Astrocyte (in vitro differentiated cells and primary cell): Measurements from ENCODE around the gene HINFP. TPM values are rescaled to one million over a fixed set of nuclear protein-coding genes. Genes with fewer than 3 reads are reported as not detected.

ENCODE experiments used
- DNase-seq: peaks from one replicate; pipeline ENCODE4 v3.0.0-alpha.2; 2010; ENCODE audit warnings: low read depth
- FAIRE-seq: peaks from 2 replicates; lab custom pipeline; 2011; peaks lifted over from hg19 to GRCh38; lab: Jason Lieb, UNC
- H2AFZ ChIP-seq: 2 replicates; pipeline ENCODE4 v1.6.0; 2012; ENCODE audit warnings: low read depth, low read length, inconsistent platforms
- H3K27ac ChIP-seq: 2 replicates; pipeline ENCODE4 v1.5.1; 2011; ENCODE audit warnings: low read depth, low read length, inconsistent platforms
- H3K27me3 ChIP-seq: 2 replicates; pipeline ENCODE4 v1.6.0; 2011; ENCODE audit warnings: low read length, inconsistent platforms; ENCODE audit not compliant: insufficient read depth
- H3K36me3 ChIP-seq: 2 replicates; pipeline ENCODE4 v1.5.1; 2011; ENCODE audit warnings: low read length, inconsistent platforms; ENCODE audit not compliant: insufficient read depth
- H3K4me1 ChIP-seq: 2 replicates; pipeline ENCODE4 v1.5.1; 2011; ENCODE audit warnings: low read length, inconsistent platforms; ENCODE audit not compliant: insufficient read depth
- H3K4me2 ChIP-seq: 2 replicates; pipeline ENCODE4 v1.6.0; 2012; ENCODE audit warnings: low read length, inconsistent platforms
- H3K4me3 ChIP-seq: 2 replicates; pipeline ENCODE4 v1.5.1; 2011; ENCODE audit warnings: low read depth, mild to moderate bottlenecking, low read length, inconsistent platforms; ENCODE audit not compliant: insufficient read depth
- H3K79me2 ChIP-seq: 2 replicates; pipeline ENCODE4 v1.6.0; 2012; ENCODE audit warnings: mild to moderate bottlenecking, low read length, inconsistent platforms; ENCODE audit not compliant: insufficient read depth
- H3K9ac ChIP-seq: 2 replicates; pipeline ENCODE4 v1.6.0; 2012; ENCODE audit warnings: mild to moderate bottlenecking, low read length, inconsistent platforms
- H3K9me3 ChIP-seq: 2 replicates; pipeline ENCODE4 v1.5.1; 2012; ENCODE audit warnings: low read depth, mild to moderate bottlenecking, low read length, inconsistent platforms; ENCODE audit not compliant: insufficient read depth
- H4K20me1 ChIP-seq: 2 replicates; pipeline ENCODE4 v1.6.0; 2012; ENCODE audit warnings: low read length, inconsistent platforms; ENCODE audit not compliant: insufficient read depth
- H3K27ac Mint-ChIP-seq: one replicate; pipeline ENCODE4 v1.8.0; 2021; ENCODE audit warnings: mild to moderate bottlenecking, mixed read lengths; ENCODE audit not compliant: unreplicated experiment
- H3K27me3 Mint-ChIP-seq: one replicate; pipeline ENCODE4 v1.8.0; 2021; ENCODE audit warnings: low read depth, mixed read lengths; ENCODE audit not compliant: unreplicated experiment
- H3K36me3 Mint-ChIP-seq: one replicate; pipeline ENCODE4 v1.8.0; 2021; ENCODE audit warnings: low read depth, mixed read lengths; ENCODE audit not compliant: unreplicated experiment
- H3K4me1 Mint-ChIP-seq: one replicate; pipeline ENCODE4 v1.8.0; 2021; ENCODE audit warnings: low read depth, mixed read lengths; ENCODE audit not compliant: unreplicated experiment
- H3K4me3 Mint-ChIP-seq: one replicate; pipeline ENCODE4 v1.8.0; 2021; ENCODE audit warnings: mild to moderate bottlenecking, moderate library complexity, mixed read lengths; ENCODE audit not compliant: unreplicated experiment
- H3K9me3 Mint-ChIP-seq: one replicate; pipeline ENCODE4 v1.8.0; 2021; ENCODE audit warnings: mild to moderate bottlenecking, mixed read lengths; ENCODE audit not compliant: unreplicated experiment
- EZH2 ChIP-seq: IDR thresholded peaks from 2 replicates; pipeline ENCODE4 v1.6.1; 2012; ENCODE audit warnings: mild to moderate bottlenecking, low read length, inconsistent platforms; ENCODE audit not compliant: insufficient read depth
- total RNA-seq: library from RNA; stranded (reverse); gene quantifications from 2 replicates; pipeline ENCODE4 v1.2.1, GENCODE V29; 2021
- TF ChIP-seq, protein P1 (sequence below): IDR thresholded peaks from 2 replicates; pipeline ENCODE4 v1.5.1; 2011; ENCODE audit warnings: low read depth, mild to moderate bottlenecking, inconsistent platforms, low read length, moderate library complexity; ENCODE audit not compliant: insufficient read depth

HINFP gene
- total RNA-seq, 1 donor from 2014 or later: 27.8 TPM

- H3K27me3 ChIP-seq: peaks cover 15% of the 10 kb centered on the region
- no peak overlapping the region for H3K9ac ChIP-seq
- no peaks in the 10 kb centered on the region for H3K36me3 ChIP-seq
- no peaks in the 10 kb centered on the region for H3K79me2 ChIP-seq
- H3K27ac ChIP-seq: no peak overlapping the region
- no peak overlapping the region for H3K4me3 Mint-ChIP-seq
- H4K20me1 ChIP-seq: no peaks in the 10 kb centered on the region
- H3K4me1 ChIP-seq: peaks cover 9% of the 10 kb centered on the region
- no peak overlapping the region for H3K27ac Mint-ChIP-seq
- H3K36me3 Mint-ChIP-seq: peaks cover 2% of the 10 kb centered on the region
- FAIRE-seq (no peak), DNase-seq (no peak)
- H3K4me3 ChIP-seq: no peak overlapping the region
- TF ChIP-seq, protein P1, sequence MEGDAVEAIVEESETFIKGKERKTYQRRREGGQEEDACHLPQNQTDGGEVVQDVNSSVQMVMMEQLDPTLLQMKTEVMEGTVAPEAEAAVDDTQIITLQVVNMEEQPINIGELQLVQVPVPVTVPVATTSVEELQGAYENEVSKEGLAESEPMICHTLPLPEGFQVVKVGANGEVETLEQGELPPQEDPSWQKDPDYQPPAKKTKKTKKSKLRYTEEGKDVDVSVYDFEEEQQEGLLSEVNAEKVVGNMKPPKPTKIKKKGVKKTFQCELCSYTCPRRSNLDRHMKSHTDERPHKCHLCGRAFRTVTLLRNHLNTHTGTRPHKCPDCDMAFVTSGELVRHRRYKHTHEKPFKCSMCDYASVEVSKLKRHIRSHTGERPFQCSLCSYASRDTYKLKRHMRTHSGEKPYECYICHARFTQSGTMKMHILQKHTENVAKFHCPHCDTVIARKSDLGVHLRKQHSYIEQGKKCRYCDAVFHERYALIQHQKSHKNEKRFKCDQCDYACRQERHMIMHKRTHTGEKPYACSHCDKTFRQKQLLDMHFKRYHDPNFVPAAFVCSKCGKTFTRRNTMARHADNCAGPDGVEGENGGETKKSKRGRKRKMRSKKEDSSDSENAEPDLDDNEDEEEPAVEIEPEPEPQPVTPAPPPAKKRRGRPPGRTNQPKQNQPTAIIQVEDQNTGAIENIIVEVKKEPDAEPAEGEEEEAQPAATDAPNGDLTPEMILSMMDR: no peak
- peaks cover 69% of the 10 kb centered on the region for H3K27me3 Mint-ChIP-seq
- H3K9me3 Mint-ChIP-seq: peaks cover 2% of the 10 kb centered on the region
- no peak overlapping the region for H3K4me2 ChIP-seq
- no peaks in the 10 kb centered on the region for H3K9me3 ChIP-seq
- no peak overlapping the region for H2AFZ ChIP-seq
- H3K4me1 Mint-ChIP-seq: no peaks in the 10 kb centered on the region
These were observed 30.7 kb downstream of the HINFP start for GRCh38 chr11:119152043-119152442.

DNA sequence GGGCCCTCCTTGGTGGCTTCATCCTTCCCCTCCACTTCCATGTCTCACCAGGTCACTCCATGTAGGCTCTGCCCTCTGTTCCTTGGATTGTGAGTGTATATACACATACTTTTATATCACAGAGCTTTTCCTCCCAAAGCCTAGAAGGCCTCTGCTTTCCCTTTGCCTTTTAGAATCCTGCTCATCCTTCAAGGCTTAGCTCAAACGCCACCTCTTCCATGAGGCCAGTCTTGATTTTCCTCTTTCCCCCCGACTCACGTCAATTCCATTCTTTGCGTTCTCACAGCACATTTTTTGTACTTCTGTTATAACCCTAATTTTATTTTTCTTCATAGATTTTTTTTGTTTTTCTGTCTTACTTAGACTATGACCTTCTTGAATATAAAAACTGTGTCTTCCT, 31.2 kb downstream of the HINFP start:
- no peak overlapping the region for H3K27ac ChIP-seq
- peaks cover 9% of the 10 kb centered on the region for H3K4me1 ChIP-seq
- no peak overlapping the region for H3K4me3 ChIP-seq
- Mint-ChIP-seq H3K4me1 (no peaks in the 10 kb centered on the region), H3K4me3 (no peak overlapping the region), H3K27me3 (peaks cover 63% of the 10 kb centered on the region), H3K36me3 (peaks cover 2% of the 10 kb centered on the region), H3K27ac (no peak overlapping the region), H3K9me3 (peaks cover 2% of the 10 kb centered on the region)
- DNase-seq (no peak), FAIRE-seq (no peak)
- no peak overlapping the region for H3K4me2 ChIP-seq
- no peaks in the 10 kb centered on the region for H4K20me1 ChIP-seq
- peaks cover 13% of the 10 kb centered on the region for H3K27me3 ChIP-seq
- H3K9ac ChIP-seq: no peak overlapping the region
- TF ChIP-seq, protein P1: no peak
- no peak for TF ChIP-seq EZH2
- no peaks in the 10 kb centered on the region for H3K79me2 ChIP-seq
- no peak overlapping the region for H2AFZ ChIP-seq
- H3K36me3 ChIP-seq: no peaks in the 10 kb centered on the region
- H3K9me3 ChIP-seq: no peaks in the 10 kb centered on the region

GRCh38 chr11:119153049-119153818, 31.9 kb downstream of the HINFP start:
- Histone ChIP-seq H3K27ac (no peak overlapping the region), H4K20me1 (no peaks in the 10 kb centered on the region), H3K9me3 (no peaks in the 10 kb centered on the region), H3K4me2 (no peak overlapping the region), H3K36me3 (no peaks in the 10 kb centered on the region), H3K27me3 (peaks cover 8% of the 10 kb centered on the region), H3K4me1 (peaks cover 9% of the 10 kb centered on the region), H2AFZ (no peak overlapping the region), H3K9ac (no peak overlapping the region), H3K79me2 (no peaks in the 10 kb centered on the region), H3K4me3 (no peak overlapping the region)
- H3K4me3 Mint-ChIP-seq: no peak overlapping the region
- peaks cover 2% of the 10 kb centered on the region for H3K36me3 Mint-ChIP-seq
- DNase-seq: no peak
- FAIRE-seq: no peak
- peaks cover 2% of the 10 kb centered on the region for H3K9me3 Mint-ChIP-seq
- H3K4me1 Mint-ChIP-seq: no peaks in the 10 kb centered on the region
- H3K27ac Mint-ChIP-seq: no peak overlapping the region
- peaks cover 57% of the 10 kb centered on the region for H3K27me3 Mint-ChIP-seq
- TF ChIP-seq, protein P1: no peak
- no peak for TF ChIP-seq EZH2
